ENCODE measurements around the gene DHRS7B.

DHRS7B gene

GRCh38 chr17:21170809-21171208 is 44.0 kb downstream of the DHRS7B start:
- H3K4me3 ChIP-seq (ENCODE audit: control insufficient read depth, low read depth, low read length): no peak overlapping the region
- DNase-seq (ENCODE audit: low read depth): no peak
- TF ChIP-seq CTCF (conservative IDR thresholded peaks at IDR 0.05; ENCODE audit: control insufficient read depth, insufficient read depth, low read depth, low read length): no peak

- DNase-seq (ENCODE audit: low read depth): no peak
- TF ChIP-seq CTCF (conservative IDR thresholded peaks at IDR 0.05; ENCODE audit: control insufficient read depth, insufficient read depth, low read depth, low read length): no peak
- no peak overlapping the region for H3K4me3 ChIP-seq (ENCODE audit: control insufficient read depth, low read depth, low read length)
Observed at GRCh38 chr17:21171309-21171922, 44.7 kb downstream of the DHRS7B start.

- DNase-seq (ENCODE audit: low read depth): no peak
- H3K4me3 ChIP-seq (ENCODE audit: control insufficient read depth, low read depth, low read length): no peak overlapping the region
- no peak for TF ChIP-seq CTCF (conservative IDR thresholded peaks at IDR 0.05; ENCODE audit: control insufficient read depth, insufficient read depth, low read depth, low read length)
Observed at GRCh38 chr17:21171970-21172510, 45.3 kb downstream of the DHRS7B start.

GRCh38 chr17:21172846-21173245 is 46.1 kb downstream of the DHRS7B start:
- H3K4me3 ChIP-seq (ENCODE audit: control insufficient read depth, low read depth, low read length): no peak overlapping the region
- TF ChIP-seq CTCF (conservative IDR thresholded peaks at IDR 0.05; ENCODE audit: control insufficient read depth, insufficient read depth, low read depth, low read length): no peak
- no peak for DNase-seq (ENCODE audit: low read depth)

- DNase-seq (ENCODE audit: low read depth): no peak
- H3K4me3 ChIP-seq (ENCODE audit: control insufficient read depth, low read depth, low read length): no peak overlapping the region
- TF ChIP-seq CTCF (conservative IDR thresholded peaks at IDR 0.05; ENCODE audit: control insufficient read depth, insufficient read depth, low read depth, low read length): no peak
Observed at GRCh38 chr17:21173543-21173942, 46.8 kb downstream of the DHRS7B start.

- DNase-seq (ENCODE audit: low read depth): no peak
- no peak overlapping the region for H3K4me3 ChIP-seq (ENCODE audit: control insufficient read depth, low read depth, low read length)
Observed at GRCh38 chr17:21174186-21174585, 47.4 kb downstream of the DHRS7B start.

More at GRCh38 chr17:21174186-21174585, 47.4 kb downstream of the DHRS7B start:
- no peak for TF ChIP-seq CTCF (conservative IDR thresholded peaks at IDR 0.05; ENCODE audit: control insufficient read depth, insufficient read depth, low read depth, low read length)
